Common myeloid progenitor, CD34-positive (primary cell): ENCODE results near the gene RABAC1.

ENCODE experiments used
- CTCF ChIA-PET: fragments of 350-600 bp; sonication (Branson Sonifier 250); formaldehyde crosslinking; loops from one replicate; lab custom pipeline; 2021; ENCODE audit warnings: antibody characterized with exemption; lab: Charles Lee
- POLR2A ChIA-PET: fragments of 350-600 bp; sonication (Branson Sonifier 250); formaldehyde crosslinking; loops from one replicate; lab custom pipeline; 2021; ENCODE audit warnings: antibody characterized with exemption; lab: Charles Lee
- DNase-seq, 3 donors: peaks; one replicate each; pipeline versions ENCODE4 v3.0.0 to v3.0.0-alpha.2; 2013
- H3K27ac ChIP-seq, 2 experiments: 1 replicate in 1 of 2; 2 replicates in 1 of 2; pipeline ENCODE4 v1.7.0; 2013; ENCODE audit warnings: inconsistent platforms in 2 of 2, low read length in 2 of 2, mild to moderate bottlenecking in 2 of 2, low read depth in 1 of 2, moderate library complexity in 1 of 2; ENCODE audit not compliant: severe bottlenecking in 2 of 2, insufficient read depth in 1 of 2, poor library complexity in 1 of 2
- H3K27me3 ChIP-seq, 5 experiments: replicated peaks in 2 of 5; 1 replicate in 3 of 5; 2 replicates in 2 of 5; pipeline versions ENCODE4 v1.6.1 to v1.7.0; 2013; ENCODE audit warnings: low read length in 4 of 5, mild to moderate bottlenecking in 2 of 5, moderate library complexity in 2 of 5, inconsistent platforms in 1 of 5; ENCODE audit not compliant: insufficient read depth in 5 of 5, control insufficient read depth in 4 of 5
- H3K36me3 ChIP-seq, 4 experiments: 1 replicate in 2 of 4; 2 replicates in 2 of 4; pipeline versions ENCODE4 v1.6.1 to v1.7.0; 2013; ENCODE audit warnings: low read length in 3 of 4, control low read depth in 1 of 4, mild to moderate bottlenecking in 1 of 4; ENCODE audit not compliant: control insufficient read depth in 4 of 4, insufficient read depth in 4 of 4
- H3K4me1 ChIP-seq, 4 experiments: 1 replicate in 3 of 4; 2 replicates in 1 of 4; pipeline versions ENCODE4 v1.6.1 to v1.7.1; 2013; ENCODE audit warnings: low read length in 3 of 4, mild to moderate bottlenecking in 3 of 4, control low read depth in 1 of 4, inconsistent platforms in 1 of 4, moderate library complexity in 1 of 4; ENCODE audit not compliant: control insufficient read depth in 4 of 4, insufficient read depth in 4 of 4; ENCODE audit errors: control extremely low read depth in 1 of 4
- H3K4me3 ChIP-seq, 7 experiments: 1 replicate in 4 of 7; 2 replicates in 3 of 7; pipeline versions ENCODE4 v1.5.1 to v1.7.0; 2013; ENCODE audit warnings: mild to moderate bottlenecking in 7 of 7, low read length in 6 of 7, moderate library complexity in 6 of 7, inconsistent platforms in 2 of 7, low read depth in 2 of 7, control low read depth in 1 of 7; ENCODE audit not compliant: insufficient read depth in 4 of 7, control insufficient read depth in 1 of 7; ENCODE audit errors: extremely low read depth in 1 of 7
- H3K9me3 ChIP-seq, 5 experiments: 1 replicate in 4 of 5; 2 replicates in 1 of 5; pipeline versions ENCODE4 v1.6.1 to v1.7.1; 2013; ENCODE audit warnings: low read length in 4 of 5, mild to moderate bottlenecking in 2 of 5, inconsistent platforms in 1 of 5, low read depth in 1 of 5, moderate library complexity in 1 of 5; ENCODE audit not compliant: control insufficient read depth in 4 of 5, insufficient read depth in 2 of 5; ENCODE audit errors: control extremely low read depth in 1 of 5
- WGBS: methylation state at CpG from one replicate; pipeline ENCODE4 v1.1.5; 2013; ENCODE audit not compliant: insufficient coverage; 5-methylcytosine and 5-hydroxymethylcytosine counted together

The RABAC1 gene

GRCh38 chr19:41958367-41959055, 610 bp downstream of the RABAC1 start:
- Histone ChIP-seq H3K27me3 (no peaks in the 10 kb centered on the region), H3K9me3 (no peaks in the 10 kb centered on the region), H3K36me3 (peaks cover 0 to 16% (median 4%) of the 10 kb centered on the region in 4 experiments), H3K4me1 (peaks cover 0 to 35% (median 15%) of the 10 kb centered on the region in 4 experiments), H3K27ac (peak overlapping the region in 1 of 2 experiments; percentile 78), H3K4me3 (peak overlapping the region; percentile 44 to 92 (median 81))
- WGBS: 2% methylated on average over 41 of the region's 43 CpGs
- ChIA-PET CTCF (interaction anchor here (1.0 to 4.3 kb wide), 7 partner anchors 10 to 99 kb away, joined by 3 to 15 read pairs (median 5); partner anchors contain the start of genes CD79A and RPS19), POLR2A (interaction anchor here (1.4 to 1.5 kb wide), 2 partner anchors 13 to 85 kb away, joined by 3 to 4 read pairs; no protein-coding TSS in a partner anchor)
- DNase-seq: peak; percentile 54 to 77 (median 66)

GRCh38 chr19:41957838-41958366, 1.2 kb downstream of the RABAC1 start:
- no peaks in the 10 kb centered on the region for H3K9me3 ChIP-seq
- no peaks in the 10 kb centered on the region for H3K27me3 ChIP-seq
- ChIA-PET POLR2A (interaction anchor here (1.4 to 1.5 kb wide), 2 partner anchors 12 to 85 kb away, joined by 3 to 4 read pairs; no protein-coding TSS in a partner anchor), CTCF (interaction anchor here (1.0 to 4.3 kb wide), 9 partner anchors 10 to 98 kb away, joined by 3 to 15 read pairs (median 5); partner anchors contain the start of genes CD79A and RPS19)
- H3K36me3 ChIP-seq: peaks cover 0 to 16% (median 4%) of the 10 kb centered on the region in 4 experiments
- peaks cover 0 to 35% (median 15%) of the 10 kb centered on the region in 4 experiments for H3K4me1 ChIP-seq
- DNase-seq: peak; percentile 65 to 79 (median 79)
- 11% methylated on average over 9 of the region's 10 CpGs for WGBS
- H3K4me3 ChIP-seq: peak overlapping the region in 6 of 7 experiments; percentile 44 to 92 (median 82)
- H3K27ac ChIP-seq: no peak overlapping the region

- no peaks in the 10 kb centered on the region for H3K27me3 ChIP-seq
- DNase-seq: no peak
- H3K36me3 ChIP-seq: peaks cover 0 to 16% (median 4%) of the 10 kb centered on the region in 4 experiments
- H3K9me3 ChIP-seq: no peaks in the 10 kb centered on the region
- ChIA-PET POLR2A (interaction anchor here (1.4 kb wide), 1 partner anchor 84 kb away, joined by 3 read pairs; no protein-coding TSS in a partner anchor), CTCF (interaction anchor here (0.8 to 4.3 kb wide), 9 partner anchors 11 to 98 kb away, joined by 3 to 15 read pairs (median 5); partner anchors contain the start of genes CD79A and RPS19)
- H3K4me3 ChIP-seq: no peak overlapping the region
- H3K4me1 ChIP-seq: peaks cover 0 to 35% (median 15%) of the 10 kb centered on the region in 4 experiments
- H3K27ac ChIP-seq: no peak overlapping the region
- 92% methylated on average over 4 of the region's 11 CpGs for WGBS
Measured at GRCh38 chr19:41957161-41957837, 1.8 kb downstream of the RABAC1 start.

- 97% methylated on average over 13 of the region's 13 CpGs for WGBS
- no peak overlapping the region for H3K4me3 ChIP-seq
- no peaks in the 10 kb centered on the region for H3K9me3 ChIP-seq
- ChIA-PET POLR2A (no interaction called here), CTCF (interaction anchor here (0.8 to 4.3 kb wide), 7 partner anchors 10 to 84 kb away, joined by 3 to 15 read pairs (median 5); no protein-coding TSS in a partner anchor)
- no peaks in the 10 kb centered on the region for H3K27me3 ChIP-seq
- DNase-seq: no peak
- H3K27ac ChIP-seq: no peak overlapping the region
- H3K36me3 ChIP-seq: peaks cover 0 to 16% (median 4%) of the 10 kb centered on the region in 4 experiments
- H3K4me1 ChIP-seq: peaks cover 0 to 35% (median 16%) of the 10 kb centered on the region in 4 experiments
Measured at GRCh38 chr19:41956621-41957020, 2.5 kb downstream of the RABAC1 start.

- WGBS: 58% methylated on average over 4 of the region's 7 CpGs
- POLR2A ChIA-PET: no interaction called here
- no peak overlapping the region for H3K4me3 ChIP-seq
Measured at GRCh38 chr19:41955521-41955920, 3.6 kb downstream of the RABAC1 start.

GRCh38 chr19:41951686-41952172, 7.4 kb downstream of the RABAC1 start:
- Histone ChIP-seq H3K36me3 (peaks cover 0 to 13% (median 3%) of the 10 kb centered on the region in 4 experiments), H3K27ac (no peak overlapping the region), H3K4me3 (no peak overlapping the region), H3K27me3 (no peaks in the 10 kb centered on the region), H3K4me1 (peaks cover 0 to 5% (median 2%) of the 10 kb centered on the region in 4 experiments), H3K9me3 (no peaks in the 10 kb centered on the region)
- POLR2A ChIA-PET: no interaction called here
- CTCF ChIA-PET: interaction anchor here (1.0 to 4.6 kb wide), 8 partner anchors 14 to 101 kb away, joined by 3 to 37 read pairs (median 6); partner anchors contain the start of gene CD79A
- WGBS: 2% methylated on average over 5 of the region's 12 CpGs
- peak; percentile 67 to 79 (median 68) for DNase-seq

More at GRCh38 chr19:41955521-41955920, 3.6 kb downstream of the RABAC1 start:
- Histone ChIP-seq H3K27ac (no peak overlapping the region), H3K36me3 (peaks cover 0 to 16% (median 4%) of the 10 kb centered on the region in 4 experiments), H3K4me1 (peaks cover 0 to 28% (median 18%) of the 10 kb centered on the region in 4 experiments), H3K9me3 (no peaks in the 10 kb centered on the region), H3K27me3 (no peaks in the 10 kb centered on the region)
- CTCF ChIA-PET: interaction anchor here (4.3 kb wide), 1 partner anchor 83 kb away, joined by 15 read pairs; no protein-coding TSS in a partner anchor
- DNase-seq: no peak
